ENCODE data around the gene PTBP2.

Gene PTBP2

DNA sequence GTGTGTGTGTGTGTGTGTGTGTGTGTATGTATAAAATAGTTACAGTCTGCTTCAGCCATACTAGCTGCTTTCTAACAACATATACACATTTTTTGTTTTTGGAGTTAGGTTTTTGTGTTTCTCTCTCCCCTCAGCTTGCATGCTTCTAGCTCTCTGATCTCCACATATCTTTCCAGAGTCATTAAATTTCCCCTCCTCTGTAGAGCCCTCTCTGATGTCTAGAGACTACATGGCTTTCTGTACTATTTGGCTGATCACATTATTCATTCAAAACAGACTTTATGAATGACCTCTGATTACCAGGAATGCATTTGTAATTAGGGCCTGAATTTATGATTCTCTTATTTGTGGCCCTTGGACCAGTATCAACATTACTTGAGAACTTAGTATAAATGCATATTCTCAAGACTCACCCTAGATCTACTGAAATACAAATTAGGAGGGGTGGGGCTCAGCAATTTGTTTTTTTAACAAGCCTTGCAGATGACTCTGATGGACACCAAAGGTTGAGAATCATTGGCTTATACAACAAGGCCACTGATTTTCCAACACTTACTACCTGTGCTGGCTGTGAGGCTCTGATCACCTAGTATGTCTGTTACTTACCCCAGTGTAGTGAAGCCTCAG is 104.5 kb downstream of the PTBP2 start:
- H3K9me3 ChIP-seq (ENCODE audit: control insufficient read depth, insufficient read depth, low read length) = no peaks in the 10 kb centered on the region
- no peaks in the 10 kb centered on the region for H3K27me3 ChIP-seq (ENCODE audit: control insufficient read depth, insufficient read depth, low read length)
- no peak overlapping the region for H3K4me3 ChIP-seq (ENCODE audit: low read depth, low read length)
- no peaks in the 10 kb centered on the region for H3K36me3 ChIP-seq (ENCODE audit: control insufficient read depth, insufficient read depth, low read length)
- no peaks in the 10 kb centered on the region for H3K4me1 ChIP-seq (ENCODE audit: control insufficient read depth, insufficient read depth, low read length)
- H3K9ac ChIP-seq (ENCODE audit: low read depth, low read length) = no peak overlapping the region

DNA sequence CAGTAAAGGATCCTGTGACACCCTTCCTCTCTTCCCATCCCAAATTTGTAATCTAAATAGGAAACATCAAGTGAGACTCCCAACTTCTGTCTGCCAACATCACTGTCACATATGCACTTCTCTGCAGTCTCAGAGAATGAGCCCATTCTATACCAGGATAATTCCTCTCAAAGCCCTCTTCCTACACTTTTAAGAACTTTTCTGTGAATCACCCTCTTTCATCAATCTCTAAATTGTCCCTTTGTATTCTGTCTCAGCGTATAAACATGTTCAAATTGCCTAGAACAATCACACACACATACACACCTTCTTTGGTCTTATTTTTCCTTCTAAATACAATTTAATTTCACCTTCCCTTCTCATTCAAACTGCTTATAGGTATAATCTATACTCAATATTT is 111.8 kb downstream of the PTBP2 start:
- H3K27me3 ChIP-seq (ENCODE audit: control insufficient read depth, insufficient read depth, low read length) = no peaks in the 10 kb centered on the region

DNA sequence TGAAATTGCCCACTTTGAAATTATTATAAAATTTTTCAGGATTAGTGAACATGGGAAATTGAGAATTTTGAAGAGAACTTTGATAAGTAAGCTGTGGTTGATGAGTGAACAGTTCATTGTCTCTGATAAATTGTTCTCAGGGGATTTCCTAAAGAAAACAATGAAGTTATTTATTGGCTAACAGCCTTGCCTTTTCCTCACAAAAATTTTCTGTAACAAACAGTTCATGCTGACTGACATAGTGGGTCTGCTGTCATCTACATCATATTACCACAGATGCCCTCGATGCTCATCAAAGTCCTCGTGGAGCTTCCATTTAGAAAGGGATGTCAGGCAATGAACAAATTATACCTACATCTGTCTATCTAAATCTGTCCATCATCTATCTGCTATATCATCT is 113.4 kb downstream of the PTBP2 start:
- H3K4me3 ChIP-seq (ENCODE audit: low read depth, low read length) = no peak overlapping the region
- no peaks in the 10 kb centered on the region for H3K27me3 ChIP-seq (ENCODE audit: control insufficient read depth, insufficient read depth, low read length)
- no peaks in the 10 kb centered on the region for H3K9me3 ChIP-seq (ENCODE audit: control insufficient read depth, insufficient read depth, low read length)
- no peak overlapping the region for H3K9ac ChIP-seq (ENCODE audit: low read depth, low read length)
- no peaks in the 10 kb centered on the region for H3K4me1 ChIP-seq (ENCODE audit: control insufficient read depth, insufficient read depth, low read length)
- H3K36me3 ChIP-seq (ENCODE audit: control insufficient read depth, insufficient read depth, low read length) = no peaks in the 10 kb centered on the region

More for the DNA sequence above, 111.8 kb downstream of the PTBP2 start:
- no peaks in the 10 kb centered on the region for H3K9me3 ChIP-seq (ENCODE audit: control insufficient read depth, insufficient read depth, low read length)
- H3K9ac ChIP-seq (ENCODE audit: low read depth, low read length) = no peak overlapping the region
- no peaks in the 10 kb centered on the region for H3K4me1 ChIP-seq (ENCODE audit: control insufficient read depth, insufficient read depth, low read length)
- no peak overlapping the region for H3K4me3 ChIP-seq (ENCODE audit: low read depth, low read length)
- H3K36me3 ChIP-seq (ENCODE audit: control insufficient read depth, insufficient read depth, low read length) = no peaks in the 10 kb centered on the region

DNA sequence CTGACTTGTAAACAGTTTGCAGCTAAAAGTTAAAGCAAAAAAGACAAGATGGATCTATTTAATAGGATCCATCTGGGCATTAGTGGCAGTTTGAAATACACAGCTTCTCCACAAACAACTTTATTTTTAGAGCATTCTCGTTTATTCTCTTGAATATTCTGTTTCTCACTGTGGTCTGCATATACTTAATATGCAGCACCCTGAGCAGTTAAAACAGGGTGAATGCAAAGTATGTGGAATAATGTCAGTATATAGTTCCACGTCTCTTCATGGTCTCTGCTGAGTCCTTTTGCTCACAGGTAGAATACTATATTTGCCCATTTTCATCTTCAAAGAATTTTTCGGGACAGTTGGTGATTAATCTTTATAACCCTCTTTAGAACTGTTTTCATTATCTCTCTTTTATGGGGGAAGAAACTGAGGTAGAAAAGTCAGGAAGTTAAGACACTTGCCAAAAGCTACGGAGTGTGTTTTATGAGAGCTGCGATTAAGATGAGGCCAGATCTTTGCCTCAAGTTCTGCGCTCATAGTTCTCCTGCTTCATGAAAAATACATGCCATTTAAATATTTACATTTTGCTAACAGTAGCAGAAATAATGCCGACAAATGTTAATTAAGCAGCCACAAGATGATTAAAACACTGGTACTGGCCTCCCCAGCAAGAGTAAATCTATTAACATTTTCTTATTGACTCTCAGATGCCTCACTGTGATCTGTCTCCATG is 115.6 kb downstream of the PTBP2 start:
- H3K36me3 ChIP-seq (ENCODE audit: control insufficient read depth, insufficient read depth, low read length) = no peaks in the 10 kb centered on the region
- no peaks in the 10 kb centered on the region for H3K27me3 ChIP-seq (ENCODE audit: control insufficient read depth, insufficient read depth, low read length)
- no peak overlapping the region for H3K4me3 ChIP-seq (ENCODE audit: low read depth, low read length)
- H3K9ac ChIP-seq (ENCODE audit: low read depth, low read length) = no peak overlapping the region
- H3K4me1 ChIP-seq (ENCODE audit: control insufficient read depth, insufficient read depth, low read length) = no peaks in the 10 kb centered on the region
- H3K9me3 ChIP-seq (ENCODE audit: control insufficient read depth, insufficient read depth, low read length) = no peaks in the 10 kb centered on the region

DNA sequence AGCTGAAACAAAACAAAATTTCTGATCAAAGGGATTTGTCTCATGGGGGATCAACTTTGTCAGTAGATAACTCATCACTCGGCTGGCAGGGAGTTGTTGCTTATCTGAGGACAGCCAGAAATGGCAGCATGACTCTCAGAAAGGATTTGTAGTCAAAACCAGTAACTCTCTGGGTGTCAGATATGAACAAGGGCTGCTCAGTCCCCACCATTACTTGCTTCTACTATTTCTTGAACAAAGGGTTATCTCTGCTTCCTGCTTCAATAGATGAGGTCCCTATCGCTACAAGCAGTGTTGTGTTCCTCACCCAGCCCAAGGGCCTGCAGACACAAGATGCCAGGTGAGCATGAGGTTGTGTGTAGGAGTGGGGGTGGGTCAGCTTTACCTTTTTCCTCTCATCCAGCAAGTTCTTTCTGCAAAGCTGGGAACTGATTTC is 116.2 kb downstream of the PTBP2 start:
- no peaks in the 10 kb centered on the region for H3K27me3 ChIP-seq (ENCODE audit: control insufficient read depth, insufficient read depth, low read length)
- no peak overlapping the region for H3K9ac ChIP-seq (ENCODE audit: low read depth, low read length)
- H3K36me3 ChIP-seq (ENCODE audit: control insufficient read depth, insufficient read depth, low read length) = no peaks in the 10 kb centered on the region
- H3K9me3 ChIP-seq (ENCODE audit: control insufficient read depth, insufficient read depth, low read length) = no peaks in the 10 kb centered on the region
- no peak overlapping the region for H3K4me3 ChIP-seq (ENCODE audit: low read depth, low read length)
- H3K4me1 ChIP-seq (ENCODE audit: control insufficient read depth, insufficient read depth, low read length) = no peaks in the 10 kb centered on the region

DNA sequence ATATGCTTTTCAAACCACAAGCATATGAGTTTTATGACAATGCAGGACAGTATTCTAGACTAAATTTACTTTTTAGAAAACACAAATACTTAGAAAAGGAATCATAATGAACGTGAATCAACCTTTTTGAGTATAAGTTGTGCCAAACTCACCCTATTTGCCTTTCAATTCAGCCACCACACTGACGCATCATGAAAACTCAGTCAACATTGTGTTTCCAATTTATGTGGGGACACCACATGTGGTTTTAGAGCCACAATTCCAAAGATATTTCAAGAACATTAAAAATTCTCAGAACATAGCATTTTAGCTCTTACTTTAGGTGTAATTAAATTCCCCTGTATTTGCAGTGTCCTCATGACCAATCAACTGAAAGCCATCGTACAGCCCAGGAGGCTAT is 118.8 kb downstream of the PTBP2 start:
- Histone ChIP-seq H3K36me3 (ENCODE audit: control insufficient read depth, insufficient read depth, low read length) (no peaks in the 10 kb centered on the region), H3K4me1 (ENCODE audit: control insufficient read depth, insufficient read depth, low read length) (no peaks in the 10 kb centered on the region), H3K4me3 (ENCODE audit: low read depth, low read length) (no peak overlapping the region), H3K9ac (ENCODE audit: low read depth, low read length) (no peak overlapping the region), H3K9me3 (ENCODE audit: control insufficient read depth, insufficient read depth, low read length) (no peaks in the 10 kb centered on the region), H3K27me3 (ENCODE audit: control insufficient read depth, insufficient read depth, low read length) (no peaks in the 10 kb centered on the region)

DNA sequence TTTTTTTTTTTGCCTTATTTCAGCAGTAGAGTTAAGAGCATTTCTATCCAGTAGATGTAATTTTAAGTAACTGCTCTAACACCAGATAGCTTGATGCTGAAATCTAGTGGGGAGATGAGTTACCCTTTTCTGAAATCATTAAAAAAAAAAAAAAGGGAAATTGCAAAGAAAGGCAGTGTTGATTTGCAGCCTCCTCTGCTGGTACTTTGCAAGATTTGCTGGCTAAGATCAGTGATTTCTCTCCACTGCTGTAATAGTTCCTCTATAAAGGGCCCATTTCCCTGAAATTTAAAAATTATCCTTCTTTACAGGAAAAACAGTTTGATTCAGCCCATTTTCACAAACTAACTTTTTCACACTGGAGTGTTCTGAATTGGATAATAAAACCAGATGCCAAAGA is 120.6 kb downstream of the PTBP2 start:
- H3K4me3 ChIP-seq (ENCODE audit: low read depth, low read length) = no peak overlapping the region
- H3K9ac ChIP-seq (ENCODE audit: low read depth, low read length) = no peak overlapping the region
- H3K9me3 ChIP-seq (ENCODE audit: control insufficient read depth, insufficient read depth, low read length) = no peaks in the 10 kb centered on the region
- H3K4me1 ChIP-seq (ENCODE audit: control insufficient read depth, insufficient read depth, low read length) = no peaks in the 10 kb centered on the region
- H3K36me3 ChIP-seq (ENCODE audit: control insufficient read depth, insufficient read depth, low read length) = no peaks in the 10 kb centered on the region
- H3K27me3 ChIP-seq (ENCODE audit: control insufficient read depth, insufficient read depth, low read length) = no peaks in the 10 kb centered on the region

DNA sequence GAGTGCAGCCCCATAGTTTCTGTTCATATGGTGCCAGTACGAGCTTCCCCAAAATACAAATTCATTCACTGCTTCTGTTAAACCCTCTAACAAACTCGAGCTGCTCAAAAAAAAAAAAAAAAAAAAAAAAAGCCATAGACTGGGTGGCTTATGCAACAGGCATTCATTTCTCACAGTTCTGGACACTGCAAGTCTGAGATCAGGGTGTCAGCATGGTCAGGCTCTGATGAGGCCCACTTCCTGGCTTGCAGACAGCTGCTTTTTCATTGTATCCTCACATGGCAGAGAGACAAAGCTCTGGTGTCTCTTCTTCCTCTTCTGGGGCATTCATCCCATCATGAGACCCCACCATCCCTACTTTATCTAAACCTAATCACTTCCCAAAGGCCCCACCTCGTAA is 121.6 kb downstream of the PTBP2 start:
- Histone ChIP-seq H3K4me3 (ENCODE audit: low read depth, low read length) (no peak overlapping the region), H3K9ac (ENCODE audit: low read depth, low read length) (no peak overlapping the region)

DNA sequence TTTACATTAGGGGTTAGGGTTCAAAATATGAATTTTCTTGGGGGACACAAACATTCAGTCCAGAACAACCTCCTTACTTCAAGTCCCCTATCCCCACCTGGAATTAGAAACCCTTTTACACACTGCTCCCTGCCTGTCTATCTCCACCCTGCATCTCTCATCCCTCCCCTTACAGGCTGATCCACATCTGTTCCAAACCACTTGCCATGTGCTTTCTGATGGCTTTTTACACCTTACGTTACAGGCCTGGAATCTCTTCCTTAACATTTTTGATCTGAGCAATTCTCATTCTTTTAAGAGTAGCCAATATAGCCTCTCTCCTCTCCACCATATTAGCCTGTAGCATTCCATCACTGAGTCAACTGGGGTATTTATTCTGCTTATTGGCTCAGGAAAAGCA is 122.0 kb downstream of the PTBP2 start:
- Histone ChIP-seq H3K4me3 (ENCODE audit: low read depth, low read length) (no peak overlapping the region), H3K27me3 (ENCODE audit: control insufficient read depth, insufficient read depth, low read length) (no peaks in the 10 kb centered on the region), H3K9ac (ENCODE audit: low read depth, low read length) (no peak overlapping the region), H3K4me1 (ENCODE audit: control insufficient read depth, insufficient read depth, low read length) (no peaks in the 10 kb centered on the region), H3K36me3 (ENCODE audit: control insufficient read depth, insufficient read depth, low read length) (no peaks in the 10 kb centered on the region), H3K9me3 (ENCODE audit: control insufficient read depth, insufficient read depth, low read length) (no peaks in the 10 kb centered on the region)

More for the DNA sequence above, 121.6 kb downstream of the PTBP2 start:
- Histone ChIP-seq H3K9me3 (ENCODE audit: control insufficient read depth, insufficient read depth, low read length) (no peaks in the 10 kb centered on the region), H3K27me3 (ENCODE audit: control insufficient read depth, insufficient read depth, low read length) (no peaks in the 10 kb centered on the region), H3K36me3 (ENCODE audit: control insufficient read depth, insufficient read depth, low read length) (no peaks in the 10 kb centered on the region), H3K4me1 (ENCODE audit: control insufficient read depth, insufficient read depth, low read length) (no peaks in the 10 kb centered on the region)

DNA sequence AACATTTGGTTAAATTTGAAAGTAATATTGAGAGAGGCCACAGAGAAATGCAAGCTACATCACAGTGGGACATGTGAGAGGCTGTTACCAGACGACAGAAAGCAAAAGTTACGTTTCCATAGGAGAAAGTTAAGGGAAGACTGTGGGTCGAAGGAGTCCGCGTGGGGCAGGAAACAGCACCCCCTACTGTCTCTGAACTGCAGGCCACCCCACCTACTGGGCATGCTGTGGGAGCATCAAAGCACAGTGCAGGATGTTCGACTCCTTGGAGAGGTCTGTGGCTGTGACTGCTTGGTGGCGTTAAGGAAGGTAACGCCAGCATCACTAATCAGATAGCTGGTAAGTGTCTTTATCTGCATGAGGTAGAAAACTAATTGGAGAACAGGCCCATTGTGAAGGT is 123.9 kb downstream of the PTBP2 start:
- Histone ChIP-seq H3K27me3 (ENCODE audit: control insufficient read depth, insufficient read depth, low read length) (no peaks in the 10 kb centered on the region), H3K4me1 (ENCODE audit: control insufficient read depth, insufficient read depth, low read length) (no peaks in the 10 kb centered on the region), H3K4me3 (ENCODE audit: low read depth, low read length) (no peak overlapping the region), H3K36me3 (ENCODE audit: control insufficient read depth, insufficient read depth, low read length) (no peaks in the 10 kb centered on the region), H3K9me3 (ENCODE audit: control insufficient read depth, insufficient read depth, low read length) (no peaks in the 10 kb centered on the region), H3K9ac (ENCODE audit: low read depth, low read length) (no peak overlapping the region)

DNA sequence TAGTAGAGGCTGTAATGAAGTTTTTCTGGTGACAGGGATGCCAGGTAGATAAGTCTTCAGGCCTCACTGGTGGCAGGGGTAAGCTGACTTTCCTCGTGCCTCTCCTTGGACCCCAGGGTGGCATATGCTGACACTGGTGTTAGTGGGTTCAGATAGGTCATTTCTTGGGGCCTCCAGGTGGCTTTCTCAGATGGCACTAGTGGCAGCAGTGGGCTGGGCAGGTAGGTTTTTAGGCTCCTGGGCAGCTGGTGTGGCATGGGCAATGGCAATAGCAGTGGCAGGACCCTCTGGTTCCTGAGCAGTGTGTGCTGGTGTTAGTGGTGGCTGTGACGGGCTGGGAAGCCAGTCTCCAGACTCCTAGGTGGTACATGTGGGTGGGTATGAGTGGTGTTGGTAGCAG is 140.3 kb downstream of the PTBP2 start:
- Histone ChIP-seq H3K36me3 (ENCODE audit: control insufficient read depth, insufficient read depth, low read length) (no peaks in the 10 kb centered on the region), H3K9me3 (ENCODE audit: control insufficient read depth, insufficient read depth, low read length) (no peaks in the 10 kb centered on the region), H3K4me3 (ENCODE audit: low read depth, low read length) (no peak overlapping the region), H3K9ac (ENCODE audit: low read depth, low read length) (no peak overlapping the region), H3K27me3 (ENCODE audit: control insufficient read depth, insufficient read depth, low read length) (no peaks in the 10 kb centered on the region), H3K4me1 (ENCODE audit: control insufficient read depth, insufficient read depth, low read length) (no peaks in the 10 kb centered on the region)

DNA sequence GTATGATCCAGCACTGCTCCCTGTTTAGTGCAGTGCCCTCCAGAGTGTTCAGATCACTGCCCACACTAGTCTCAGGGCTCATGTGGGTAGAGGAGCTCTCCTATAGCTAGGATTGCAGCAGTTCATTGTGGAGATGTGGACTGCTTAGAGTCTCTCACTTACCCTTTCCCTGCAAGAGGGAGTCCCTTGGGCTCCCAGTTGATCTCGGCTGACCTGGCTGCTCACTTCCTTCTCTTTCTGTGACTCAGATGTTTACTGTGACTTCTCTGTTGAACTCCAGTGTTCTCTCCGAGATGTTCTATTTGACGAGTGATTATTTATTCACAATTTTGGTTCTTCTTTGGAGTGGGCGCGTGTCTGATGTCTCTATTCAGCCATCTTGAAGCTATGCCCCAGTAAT is 141.9 kb downstream of the PTBP2 start:
- Histone ChIP-seq H3K9ac (ENCODE audit: low read depth, low read length) (no peak overlapping the region), H3K9me3 (ENCODE audit: control insufficient read depth, insufficient read depth, low read length) (no peaks in the 10 kb centered on the region), H3K4me1 (ENCODE audit: control insufficient read depth, insufficient read depth, low read length) (no peaks in the 10 kb centered on the region), H3K4me3 (ENCODE audit: low read depth, low read length) (no peak overlapping the region), H3K27me3 (ENCODE audit: control insufficient read depth, insufficient read depth, low read length) (no peaks in the 10 kb centered on the region), H3K36me3 (ENCODE audit: control insufficient read depth, insufficient read depth, low read length) (no peaks in the 10 kb centered on the region)

Measured in iPS-15b (cell line).